SH-SY5Y (cell line): ENCODE data around the gene MDFIC.

ENCODE experiments used
- GATA2 ChIP-seq: IDR thresholded peaks from 2 replicates; pipeline ENCODE4 v1.6.1; 2011; ENCODE audit warnings: mild to moderate bottlenecking, low read depth, low read length
- GATA3 ChIP-seq: IDR thresholded peaks from 2 replicates; pipeline ENCODE4 v1.6.1; 2011; ENCODE audit warnings: low read depth, mild to moderate bottlenecking, low read length, moderate library complexity

DNA sequence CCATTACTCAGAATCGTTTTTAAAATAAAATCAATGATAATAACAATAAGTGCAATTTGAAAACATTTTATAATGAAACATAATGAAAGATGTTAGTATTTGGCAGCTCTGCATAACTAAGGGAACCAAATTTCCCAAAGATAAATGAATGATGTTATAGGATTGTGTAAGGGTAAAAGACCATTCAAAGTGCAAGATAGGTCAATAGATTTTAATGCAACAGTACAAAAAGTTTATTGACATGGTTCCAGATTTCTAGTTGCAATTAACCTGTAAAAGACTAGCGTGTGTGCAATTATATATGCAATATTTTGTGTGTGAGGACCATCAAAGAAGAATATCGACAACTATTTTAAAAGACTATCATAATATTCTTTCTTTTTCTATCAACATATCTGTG lies 122.3 kb downstream of the MDFIC start:
- TF ChIP-seq GATA2, result no peak
- no peak for TF ChIP-seq GATA3
